HG02943 (cell line): ENCODE measurements around the gene SMAD6.

Experiments
- ATAC-seq: cut with Tn5 transposase; IDR thresholded peaks from one replicate; pipeline ENCODE4 v1.9.1; 2021; ENCODE audit warnings: mild to moderate bottlenecking, low read depth, moderate library complexity; ENCODE audit not compliant: unreplicated experiment

Gene SMAD6

DNA sequence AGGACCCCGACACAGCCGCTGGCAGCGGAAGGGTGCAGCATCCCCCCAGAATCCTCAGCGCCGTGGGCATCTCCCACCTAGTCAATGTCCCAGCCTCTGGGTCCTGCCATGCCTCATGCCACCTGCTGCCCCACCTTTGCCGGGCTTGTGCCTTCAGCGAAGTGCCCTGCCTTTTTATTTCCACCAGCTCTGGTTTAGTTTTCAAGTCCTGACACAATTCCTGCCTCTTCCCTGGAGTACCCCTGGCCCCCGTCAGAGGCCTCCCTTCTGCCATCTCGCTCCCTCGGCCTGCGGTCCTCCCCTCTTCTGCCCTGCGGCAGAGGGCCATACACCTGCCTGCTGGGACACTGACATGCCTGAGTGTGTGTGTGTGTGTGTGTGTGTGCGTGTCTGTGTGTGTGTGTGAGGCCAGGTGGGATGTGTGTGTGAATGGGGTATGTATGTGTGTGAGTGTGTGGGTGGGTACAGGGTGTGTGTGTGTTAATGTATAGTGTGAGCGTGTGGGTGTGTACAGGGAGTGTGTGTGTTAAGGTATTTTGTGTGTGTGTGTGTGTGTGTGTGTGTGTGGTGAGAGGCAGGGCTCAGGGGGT, 129.9 kb downstream of the SMAD6 start:
- ATAC-seq: no peak
